ENCODE data around the gene POLR2A. TPM values are rescaled to one million over a fixed set of nuclear protein-coding genes. Genes with fewer than 3 reads are reported as not detected.
A peak's percentile ranks its signal among the peaks of the same experiment; 100 is the strongest.

The POLR2A gene
- total and polyA plus RNA-seq, 4 donors: 13.3 to 54.4 (median 34.8) TPM

GRCh38 chr17:7478276-7479212, 5.6 kb upstream of the POLR2A start:
- Histone ChIP-seq H3K9ac (ENCODE audit: low read depth in 1 of 2, low read length in 2 of 2) (peak overlapping the region; percentile 42 to 66), H3K27ac (ENCODE audit: low read depth in 1 of 2, low read length in 2 of 2) (peak overlapping the region; percentile 96 to 97), H3K36me3 (ENCODE audit: control insufficient read depth in 4 of 4, insufficient read depth in 3 of 4, low read depth in 1 of 4, low read length in 3 of 4) (no peaks in the 10 kb centered on the region), H3K4me1 (ENCODE audit: control insufficient read depth in 4 of 4, insufficient read depth in 4 of 4, low read length in 3 of 4) (peaks cover 15 to 56% (median 41%) of the 10 kb centered on the region in 4 donors), H3K4me3 (ENCODE audit: low read depth in 1 of 3, low read length in 3 of 3) (peak overlapping the region; percentile 60 to 96 (median 63)), H3K9me3 (ENCODE audit: control insufficient read depth in 4 of 4, low read length in 3 of 4) (no peaks in the 10 kb centered on the region), H3K27me3 (ENCODE audit: control insufficient read depth in 4 of 4, insufficient read depth in 4 of 4, low read length in 3 of 4) (no peaks in the 10 kb centered on the region)
- WGBS: 29% methylated on average over 40 of the region's 40 CpGs
- DNase-seq (ENCODE audit: low spot score): peak; percentile 70
- no peak for TF ChIP-seq HNF4G (IDR thresholded peaks at IDR 0.05)
- TF ChIP-seq FOXA1 (IDR thresholded peaks at IDR 0.05): no peak
- TF ChIP-seq RAD21 (IDR thresholded peaks at IDR 0.05): no peak

- peak; percentile 64 for DNase-seq (ENCODE audit: low spot score)
- under 1% methylated on average over 92 of the region's 92 CpGs for WGBS
Measured at GRCh38 chr17:7479213-7480088, 4.7 kb upstream of the POLR2A start, which contains the start of gene ZBTB4. Gene ZBTB4 (minus strand): TSS chr17:7479631. CDS start chr17:7466801, 12,830 bp downstream.

GRCh38 chr17:7480089-7480384, 4.1 kb upstream of the POLR2A start:
- no peaks in the 10 kb centered on the region for H3K27me3 ChIP-seq (ENCODE audit: control insufficient read depth in 4 of 4, insufficient read depth in 4 of 4, low read length in 3 of 4)
- H3K27ac ChIP-seq (ENCODE audit: low read depth in 1 of 2, low read length in 2 of 2): peak overlapping the region; percentile 91 to 95
- H3K36me3 ChIP-seq (ENCODE audit: control insufficient read depth in 4 of 4, insufficient read depth in 3 of 4, low read depth in 1 of 4, low read length in 3 of 4): no peaks in the 10 kb centered on the region
- peak overlapping the region; percentile 83 to 87 for H3K9ac ChIP-seq (ENCODE audit: low read depth in 1 of 2, low read length in 2 of 2)
- no peak for DNase-seq (ENCODE audit: low spot score)
- 10% methylated on average over 8 of the region's 8 CpGs for WGBS
- H3K9me3 ChIP-seq (ENCODE audit: control insufficient read depth in 4 of 4, low read length in 3 of 4): no peaks in the 10 kb centered on the region
- peaks cover 8 to 46% (median 35%) of the 10 kb centered on the region in 4 donors for H3K4me1 ChIP-seq (ENCODE audit: control insufficient read depth in 4 of 4, insufficient read depth in 4 of 4, low read length in 3 of 4)
- peak overlapping the region; percentile 52 to 96 (median 80) for H3K4me3 ChIP-seq (ENCODE audit: low read depth in 1 of 3, low read length in 3 of 3)
- no peak for TF ChIP-seq ZBTB33 (IDR thresholded peaks at IDR 0.05)
- TF ChIP-seq NR2F2 (IDR thresholded peaks at IDR 0.05): no peak
- TF ChIP-seq MAX (IDR thresholded peaks at IDR 0.05): no peak
- TF ChIP-seq EGR1 (IDR thresholded peaks at IDR 0.05; ENCODE audit: low read depth in 2 of 2): no peak
- TF ChIP-seq YY1 (IDR thresholded peaks at IDR 0.05): no peak
- TF ChIP-seq FOXA2 (IDR thresholded peaks at IDR 0.05): no peak
- no peak for TF ChIP-seq CTCF (IDR thresholded peaks at IDR 0.05; ENCODE audit: low read depth, low read length, missing input control)
- TF ChIP-seq RXRA (IDR thresholded peaks at IDR 0.05): no peak
- TF ChIP-seq RAD21 (IDR thresholded peaks at IDR 0.05): no peak
- no peak for TF ChIP-seq JUND (IDR thresholded peaks at IDR 0.05)
- no peak for TF ChIP-seq REST (IDR thresholded peaks at IDR 0.05)
- TF ChIP-seq ATF3 (IDR thresholded peaks at IDR 0.05): no peak
- no peak for TF ChIP-seq GABPA (IDR thresholded peaks at IDR 0.05 in 1 of 2, conservative IDR thresholded peaks at IDR 0.05 in 1 of 2)
- no peak for TF ChIP-seq TAF1 (conservative IDR thresholded peaks at IDR 0.05)

More at GRCh38 chr17:7479213-7480088, 4.7 kb upstream of the POLR2A start, which contains the start of gene ZBTB4:
- peak within 1 kb of the TSS; percentile 96 to 97 for H3K27ac ChIP-seq (ENCODE audit: low read depth in 1 of 2, low read length in 2 of 2)
- no peak for TF ChIP-seq MAX (IDR thresholded peaks at IDR 0.05)
- no peaks in the 10 kb centered on the region for H3K36me3 ChIP-seq (ENCODE audit: control insufficient read depth in 4 of 4, insufficient read depth in 3 of 4, low read depth in 1 of 4, low read length in 3 of 4)
- no peaks in the 10 kb centered on the region for H3K27me3 ChIP-seq (ENCODE audit: control insufficient read depth in 4 of 4, insufficient read depth in 4 of 4, low read length in 3 of 4)
- H3K4me1 ChIP-seq (ENCODE audit: control insufficient read depth in 4 of 4, insufficient read depth in 4 of 4, low read length in 3 of 4): peaks cover 12 to 52% (median 37%) of the 10 kb centered on the region in 4 donors
- H3K9ac ChIP-seq (ENCODE audit: low read depth in 1 of 2, low read length in 2 of 2): peak within 1 kb of the TSS; percentile 83 to 87
- H3K9me3 ChIP-seq (ENCODE audit: control insufficient read depth in 4 of 4, low read length in 3 of 4): no peaks in the 10 kb centered on the region
- peak within 1 kb of the TSS; percentile 60 to 96 (median 80) for H3K4me3 ChIP-seq (ENCODE audit: low read depth in 1 of 3, low read length in 3 of 3)

Measured in liver (tissue), 9 donors.